ENCODE data around the gene OR4C45.

DNA sequence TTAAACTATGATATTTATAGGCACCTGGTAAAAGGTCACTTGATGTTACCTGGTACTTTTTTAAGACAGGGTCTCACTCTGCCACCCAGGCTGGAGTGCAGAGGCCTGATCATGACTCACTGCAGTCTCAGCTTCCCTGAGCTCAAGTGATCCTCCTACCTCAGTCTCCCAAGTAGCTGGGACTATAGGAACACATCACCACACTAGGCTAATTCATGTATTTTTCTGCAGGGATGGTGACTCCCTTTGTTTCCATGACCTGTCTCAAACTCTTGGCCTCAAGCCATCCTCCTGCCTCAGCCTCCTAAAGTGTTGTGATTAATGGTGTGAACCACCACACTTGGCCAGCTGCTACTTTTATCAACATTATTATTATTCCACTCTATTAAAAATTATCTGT lies 47.6 kb downstream of the OR4C45 start:
- TF ChIP-seq SPI1 (IDR thresholded peaks at IDR 0.05; ENCODE audit: low read depth, low read length) (no peak), POLR2A (IDR thresholded peaks at IDR 0.05; ENCODE audit: low read depth, low read length) (no peak)

All from GM12891 (cell line).